Sigmoid colon (tissue), 7 donors: Measurements from ENCODE around the gene HSD17B2. TPM values are rescaled to one million over a fixed set of nuclear protein-coding genes. Genes with fewer than 3 reads are reported as not detected.

Source experiments
- DNase-seq: peaks from one replicate; pipeline ENCODE4 v3.0.0-alpha.2; 2019
- H3K27ac ChIP-seq, 4 donors: fragments of 200-600 bp; sonication (generic); one replicate each; pipeline ENCODE4 v1.5.1; 2016 to 2019; ENCODE audit warnings: mild to moderate bottlenecking in 1 of 4
- H3K27me3 ChIP-seq, 3 donors: fragments of 200-600 bp; sonication (generic); one replicate each; pipeline ENCODE4 v1.5.1; 2019; ENCODE audit warnings: mild to moderate bottlenecking in 1 of 3
- H3K36me3 ChIP-seq, 4 donors: fragments of 200-600 bp; sonication (generic); one replicate each; pipeline ENCODE4 v1.5.1; 2016 to 2019
- H3K4me1 ChIP-seq, 4 donors: fragments of 200-600 bp; sonication (generic); one replicate each; pipeline ENCODE4 v1.5.1; 2017 to 2019
- H3K4me3 ChIP-seq, 4 donors: fragments of 200-600 bp; sonication (generic); one replicate each; pipeline ENCODE4 v1.5.1; 2017 to 2019; ENCODE audit warnings: mild to moderate bottlenecking in 2 of 4, moderate library complexity in 1 of 4
- H3K9me3 ChIP-seq, 4 donors: fragments of 200-600 bp in 3 of 4; sonication (generic) in 3 of 4; one replicate each; pipeline versions ENCODE4 v1.5.1 to v1.6.1; 2013 to 2019
- CTCF ChIP-seq, 4 experiments: fragments of 450-650 bp in 3 of 4; fragments of 200-600 bp in 1 of 4; IDR thresholded peaks; one replicate each; pipeline ENCODE4 v1.5.1; 2016 to 2019; ENCODE audit warnings: antibody characterized with exemption in 4 of 4, mild to moderate bottlenecking in 3 of 4, moderate library complexity in 2 of 4
- EP300 ChIP-seq, 4 donors: sonication (generic); formaldehyde crosslinking; IDR thresholded peaks; one replicate each; pipeline ENCODE4 v1.6.1; 2017; ENCODE audit warnings: antibody characterized with exemption in 4 of 4
- POLR2A ChIP-seq, 2 donors: fragments of 450-650 bp; IDR thresholded peaks; one replicate each; pipeline ENCODE4 v1.6.1; 2016; ENCODE audit warnings: antibody characterized with exemption in 2 of 2, mild to moderate bottlenecking in 2 of 2, moderate library complexity in 2 of 2
- POLR2AphosphoS5 ChIP-seq, 4 donors: sonication (generic); formaldehyde crosslinking; IDR thresholded peaks; one replicate each; pipeline ENCODE4 v1.6.1; 2017; ENCODE audit warnings: antibody characterized with exemption in 4 of 4
- WGBS, 2 donors: extraction: QIAGEN DNeasy Blood & Tissue Kit; methylation state at CpG; one replicate each; pipeline ENCODE4 v1.1.7; 2013; 5-methylcytosine and 5-hydroxymethylcytosine counted together
- intact Hi-C: fragments of 100-400 bp; cut with DNase I; formaldehyde crosslinking; loops from one replicate; pipeline ENCODE4 v1.15.1; 2023
- polyA plus RNA-seq, 3 donors: library from polyadenylated mRNA; stranded (reverse); fragments of 200-250 nt; gene quantifications; one replicate each; pipeline ENCODE4 v1.2.3, GENCODE V29; 2013
- total RNA-seq, 4 donors: library from RNA; depleted of rRNA; stranded (reverse); fragments of >200 nt; gene quantifications; one replicate each; pipeline ENCODE4 v1.1.0, GENCODE V29; 2016
- donor health status: healthy with polysubstance abuse.
- donor health status: Bipolar disorder and iron deficiency.
- donor health status: healthy.

Gene HSD17B2
- total and polyA plus RNA-seq, 7 donors: 27.3 to 46.0 (median 32.4) TPM; not detected in 4

GRCh38 chr16:82113741-82114140 lies 78.7 kb downstream of the HSD17B2 start:
- Histone ChIP-seq H3K27me3 (no peaks in the 10 kb centered on the region), H3K4me1 (peaks cover 0 to 7% (median 0%) of the 10 kb centered on the region in 4 donors), H3K9me3 (no peaks in the 10 kb centered on the region), H3K27ac (no peak overlapping the region), H3K36me3 (no peaks in the 10 kb centered on the region), H3K4me3 (no peak overlapping the region)
- TF ChIP-seq POLR2AphosphoS5 (IDR thresholded peaks at IDR 0.05) (no peak), EP300 (IDR thresholded peaks at IDR 0.05) (no peak), POLR2A (IDR thresholded peaks at IDR 0.05) (no peak), CTCF (IDR thresholded peaks at IDR 0.05) (no peak)
- DNase-seq: no peak
- 68 to 69% methylated on average over 3 of the region's 3 CpGs for WGBS, 2 donors
- intact Hi-C loops: no loop called here

- Histone ChIP-seq H3K27ac (no peak overlapping the region), H3K36me3 (no peaks in the 10 kb centered on the region), H3K27me3 (no peaks in the 10 kb centered on the region), H3K9me3 (no peaks in the 10 kb centered on the region), H3K4me1 (peaks cover 0 to 7% (median 0%) of the 10 kb centered on the region in 4 donors), H3K4me3 (no peak overlapping the region)
- DNase-seq: no peak
- 59 to 71% methylated on average over 1 of the region's 1 CpG for WGBS, 2 donors
- TF ChIP-seq CTCF (IDR thresholded peaks at IDR 0.05) (no peak), POLR2A (IDR thresholded peaks at IDR 0.05) (no peak), POLR2AphosphoS5 (IDR thresholded peaks at IDR 0.05) (no peak), EP300 (IDR thresholded peaks at IDR 0.05) (no peak)
- intact Hi-C loops: no loop called here
Observed at GRCh38 chr16:82116535-82116934, 81.5 kb downstream of the HSD17B2 start.

- no peaks in the 10 kb centered on the region for H3K27me3 ChIP-seq
- WGBS, 2 donors: 92 to 98% methylated on average over 2 of the region's 2 CpGs
- H3K36me3 ChIP-seq: no peaks in the 10 kb centered on the region
- H3K9me3 ChIP-seq: no peaks in the 10 kb centered on the region
- DNase-seq: no peak
- TF ChIP-seq CTCF (IDR thresholded peaks at IDR 0.05): no peak
- TF ChIP-seq POLR2AphosphoS5 (IDR thresholded peaks at IDR 0.05): no peak
- no peak for TF ChIP-seq POLR2A (IDR thresholded peaks at IDR 0.05)
- TF ChIP-seq EP300 (IDR thresholded peaks at IDR 0.05): no peak
- intact Hi-C loops: no loop called here
- H3K4me3 ChIP-seq: no peak overlapping the region
- H3K27ac ChIP-seq: no peak overlapping the region
- peaks cover 0 to 7% (median 0%) of the 10 kb centered on the region in 4 donors for H3K4me1 ChIP-seq
Observed at GRCh38 chr16:82118749-82119148, 83.7 kb downstream of the HSD17B2 start.

- intact Hi-C loops: no loop called here
- WGBS, 2 donors: 71 to 73% methylated on average over 4 of the region's 4 CpGs
- no peak for DNase-seq
- no peak for TF ChIP-seq POLR2A (IDR thresholded peaks at IDR 0.05)
- no peak for TF ChIP-seq CTCF (IDR thresholded peaks at IDR 0.05)
- no peak for TF ChIP-seq EP300 (IDR thresholded peaks at IDR 0.05)
- TF ChIP-seq POLR2AphosphoS5 (IDR thresholded peaks at IDR 0.05): no peak
- Histone ChIP-seq H3K4me1 (peaks cover 0 to 7% (median 0%) of the 10 kb centered on the region in 4 donors), H3K9me3 (no peaks in the 10 kb centered on the region), H3K4me3 (no peak overlapping the region), H3K27ac (no peak overlapping the region), H3K27me3 (no peaks in the 10 kb centered on the region), H3K36me3 (no peaks in the 10 kb centered on the region)
Observed at GRCh38 chr16:82119405-82119804, 84.4 kb downstream of the HSD17B2 start.

GRCh38 chr16:82124651-82125050 lies 89.6 kb downstream of the HSD17B2 start:
- WGBS, 2 donors: 89 to 91% methylated on average over 3 of the region's 3 CpGs
- DNase-seq: no peak
- Histone ChIP-seq H3K27me3 (no peaks in the 10 kb centered on the region), H3K4me1 (no peaks in the 10 kb centered on the region), H3K4me3 (no peak overlapping the region), H3K9me3 (no peaks in the 10 kb centered on the region), H3K36me3 (no peaks in the 10 kb centered on the region), H3K27ac (no peak overlapping the region)
- TF ChIP-seq POLR2AphosphoS5 (IDR thresholded peaks at IDR 0.05): no peak
- TF ChIP-seq POLR2A (IDR thresholded peaks at IDR 0.05): no peak
- TF ChIP-seq EP300 (IDR thresholded peaks at IDR 0.05): no peak
- TF ChIP-seq CTCF (IDR thresholded peaks at IDR 0.05): no peak
- intact Hi-C loops: no loop called here
